K562 (cell line): ENCODE data around the gene KIF26A.

Source experiments
- ATF7 ChIP-seq: fragments of 450-650 bp; IDR thresholded peaks from 2 replicates; pipeline ENCODE4 v1.7.1; 2014; ENCODE audit warnings: mild to moderate bottlenecking, moderate library complexity
- CBX5 ChIP-seq: IDR thresholded peaks from 2 replicates; pipeline ENCODE4 v1.6.1; 2014; ENCODE audit warnings: low read depth, borderline replicate concordance
- EZH2 ChIP-seq: IDR thresholded peaks from 2 replicates; pipeline ENCODE4 v1.6.1; 2012; ENCODE audit warnings: low read depth, mild to moderate bottlenecking, inconsistent platforms, low read length, borderline replicate concordance
- MXI1 ChIP-seq: IDR thresholded peaks from 2 replicates; pipeline ENCODE4 v1.6.1; 2011; ENCODE audit warnings: low read depth, mild to moderate bottlenecking, improper control_type of control experiment, low read length
- PTBP1 ChIP-seq: fragments of 200-400 bp; formaldehyde crosslinking; IDR thresholded peaks from 2 replicates; pipeline ENCODE4 v1.6.1; 2017; ENCODE audit warnings: low read depth, low read length
- SMARCB1 ChIP-seq: IDR thresholded peaks from 2 replicates; pipeline ENCODE4 v1.6.1; 2011; ENCODE audit warnings: improper control_type of control experiment, low read depth; ENCODE audit not compliant: insufficient read length
- TEAD4 ChIP-seq, 2 experiments: sonication (generic) in 1 of 2; formaldehyde crosslinking in 1 of 2; IDR thresholded peaks; 2 replicates each; pipeline versions ENCODE4 v1.6.1 to v1.8.0; 2012 to 2022; ENCODE audit warnings: borderline replicate concordance in 1 of 2, inconsistent platforms in 1 of 2, low read length in 1 of 2, mild to moderate bottlenecking in 1 of 2, missing genetic modification reagents in 1 of 2
- ZNF239 ChIP-seq: fragments of 250-450 bp; sonication (Bioruptor Pico); IDR thresholded peaks from 2 replicates; pipeline ENCODE4 v1.4.0; 2020; ENCODE audit warnings: mild to moderate bottlenecking
- TF ChIP-seq, protein P1 (sequence below), 3 experiments: IDR thresholded peaks in 2 of 3; conservative IDR thresholded peaks in 1 of 3; 2 replicates each; pipeline ENCODE4 v1.5.1; 2011 to 2012; ENCODE audit warnings: low read length in 3 of 3, mild to moderate bottlenecking in 3 of 3, control low read depth in 2 of 3, improper control_type of control experiment in 1 of 3, inconsistent platforms in 1 of 3, low read depth in 1 of 3, mixed read lengths in 1 of 3, moderate library complexity in 1 of 3; ENCODE audit not compliant: insufficient read depth in 2 of 3
- TF ChIP-seq, protein P2 (sequence below): sonication (generic); formaldehyde crosslinking; IDR thresholded peaks from 2 replicates; pipeline ENCODE4 v1.8.1; 2023; ENCODE audit warnings: mild to moderate bottlenecking, missing genetic modification reagents, moderate library complexity

DNA sequence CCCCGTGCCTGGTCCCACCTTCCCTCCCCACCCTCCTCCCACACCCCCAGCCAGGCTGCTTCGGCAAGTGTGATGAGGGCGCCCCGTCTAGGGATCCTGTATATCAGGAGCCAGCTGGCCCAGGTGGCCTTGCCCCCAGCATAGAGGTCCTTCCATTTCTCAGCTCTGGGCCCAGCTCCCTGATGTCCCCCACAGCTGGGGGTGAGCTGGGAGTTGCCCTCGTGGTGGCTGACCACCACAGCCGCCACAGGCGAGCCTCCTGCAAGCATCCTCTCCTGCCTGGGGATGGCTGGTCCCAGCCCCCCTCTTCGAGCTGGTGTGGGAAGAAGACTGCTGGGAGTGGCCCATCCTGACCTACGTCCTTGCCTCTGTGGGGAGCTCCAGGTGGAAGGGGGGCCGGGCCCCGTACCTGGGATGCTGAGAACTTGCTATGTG lies 45.4 kb upstream of the KIF26A start:
- no peak for TF ChIP-seq TEAD4 (IDR thresholded peaks at IDR 0.05; ENCODE audit: low read length)
- no peak for TF ChIP-seq TEAD4 (CRISPR knock-in tag; IDR thresholded peaks at IDR 0.05; ENCODE audit: borderline replicate concordance)
- no peak for TF ChIP-seq MXI1
- TF ChIP-seq ATF7 = no peak
- TF ChIP-seq EZH2 = no peak
- TF ChIP-seq, protein P1, sequence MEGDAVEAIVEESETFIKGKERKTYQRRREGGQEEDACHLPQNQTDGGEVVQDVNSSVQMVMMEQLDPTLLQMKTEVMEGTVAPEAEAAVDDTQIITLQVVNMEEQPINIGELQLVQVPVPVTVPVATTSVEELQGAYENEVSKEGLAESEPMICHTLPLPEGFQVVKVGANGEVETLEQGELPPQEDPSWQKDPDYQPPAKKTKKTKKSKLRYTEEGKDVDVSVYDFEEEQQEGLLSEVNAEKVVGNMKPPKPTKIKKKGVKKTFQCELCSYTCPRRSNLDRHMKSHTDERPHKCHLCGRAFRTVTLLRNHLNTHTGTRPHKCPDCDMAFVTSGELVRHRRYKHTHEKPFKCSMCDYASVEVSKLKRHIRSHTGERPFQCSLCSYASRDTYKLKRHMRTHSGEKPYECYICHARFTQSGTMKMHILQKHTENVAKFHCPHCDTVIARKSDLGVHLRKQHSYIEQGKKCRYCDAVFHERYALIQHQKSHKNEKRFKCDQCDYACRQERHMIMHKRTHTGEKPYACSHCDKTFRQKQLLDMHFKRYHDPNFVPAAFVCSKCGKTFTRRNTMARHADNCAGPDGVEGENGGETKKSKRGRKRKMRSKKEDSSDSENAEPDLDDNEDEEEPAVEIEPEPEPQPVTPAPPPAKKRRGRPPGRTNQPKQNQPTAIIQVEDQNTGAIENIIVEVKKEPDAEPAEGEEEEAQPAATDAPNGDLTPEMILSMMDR (IDR thresholded peaks at IDR 0.05 in 2 of 3, conservative IDR thresholded peaks at IDR 0.05 in 1 of 3; ENCODE audit: insufficient read depth in 2 of 3, low read depth in 1 of 3, low read length in 3 of 3) = no peak
- TF ChIP-seq CBX5 = no peak
- TF ChIP-seq PTBP1 = no peak
- no peak for TF ChIP-seq ZNF239 (CRISPR knock-in tag)
- TF ChIP-seq SMARCB1 = no peak
- TF ChIP-seq, protein P2, sequence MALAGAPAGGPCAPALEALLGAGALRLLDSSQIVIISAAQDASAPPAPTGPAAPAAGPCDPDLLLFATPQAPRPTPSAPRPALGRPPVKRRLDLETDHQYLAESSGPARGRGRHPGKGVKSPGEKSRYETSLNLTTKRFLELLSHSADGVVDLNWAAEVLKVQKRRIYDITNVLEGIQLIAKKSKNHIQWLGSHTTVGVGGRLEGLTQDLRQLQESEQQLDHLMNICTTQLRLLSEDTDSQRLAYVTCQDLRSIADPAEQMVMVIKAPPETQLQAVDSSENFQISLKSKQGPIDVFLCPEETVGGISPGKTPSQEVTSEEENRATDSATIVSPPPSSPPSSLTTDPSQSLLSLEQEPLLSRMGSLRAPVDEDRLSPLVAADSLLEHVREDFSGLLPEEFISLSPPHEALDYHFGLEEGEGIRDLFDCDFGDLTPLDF (CRISPR knock-in tag) = no peak
